ENCODE data around the gene THBS2.
"Not testable (repeated sequence)": the region's sequence is repeated elsewhere in the genome, so short reads cannot be mapped to it uniquely, and the experiment has no call there.

GRCh38 chr6:169298626-169299025 lies 45.0 kb upstream of the THBS2 start:
- not testable (repeated sequence) for TF ChIP-seq MAX (IDR thresholded peaks at IDR 0.05); CTCF (IDR thresholded peaks at IDR 0.05; ENCODE audit: control extremely low read depth in 1 of 3, insufficient read depth in 1 of 3, low read depth in 1 of 3, low read length in 3 of 3); ATF2 (IDR thresholded peaks at IDR 0.05; ENCODE audit: low read length); USF2 (IDR thresholded peaks at IDR 0.05; ENCODE audit: low read length); CREB1 (IDR thresholded peaks at IDR 0.05); HDAC2 (IDR thresholded peaks at IDR 0.05; ENCODE audit: borderline replicate concordance in 1 of 2, low read depth in 2 of 2, low read length in 2 of 2); SIN3A (conservative IDR thresholded peaks at IDR 0.05 in 1 of 2, IDR thresholded peaks at IDR 0.05 in 1 of 2; ENCODE audit: low read depth in 1 of 2, low read length in 2 of 2); ATF3 (IDR thresholded peaks at IDR 0.05; ENCODE audit: insufficient read depth, low read depth, low read length); HDAC6 (IDR thresholded peaks at IDR 0.05; ENCODE audit: low read depth, low read length); EZH2 (IDR thresholded peaks at IDR 0.05; ENCODE audit: low read depth, low read length, severe bottlenecking); POLR2AphosphoS5 (IDR thresholded peaks at IDR 0.05; ENCODE audit: low read depth, low read length)

All from H1 (cell line).